Osteoblast (primary cell): Measurements from ENCODE around the gene PSMB7. TPM values are rescaled to one million over a fixed set of nuclear protein-coding genes. Genes with fewer than 3 reads are reported as not detected.

Experiments used
- DNase-seq: peaks from one replicate; pipeline ENCODE4 v3.0.0; 2011; ENCODE audit warnings: low spot score, mixed read lengths; ENCODE audit not compliant: insufficient read length; ENCODE audit errors: missing footprints
- H2AFZ ChIP-seq: 2 replicates; pipeline ENCODE4 v1.6.0; 2011; ENCODE audit warnings: mild to moderate bottlenecking, low read length
- H3K27ac ChIP-seq: 2 replicates; pipeline ENCODE4 v1.5.1; 2011; ENCODE audit warnings: mild to moderate bottlenecking, low read depth, low read length, moderate library complexity
- H3K27me3 ChIP-seq: 2 replicates; pipeline ENCODE4 v1.6.0; 2012; ENCODE audit warnings: mild to moderate bottlenecking, control low read depth, inconsistent platforms, low read length, moderate library complexity; ENCODE audit not compliant: insufficient read depth
- H3K36me3 ChIP-seq: 2 replicates; pipeline ENCODE4 v1.5.1; 2011; ENCODE audit warnings: mild to moderate bottlenecking, low read length, control low read depth, moderate library complexity; ENCODE audit not compliant: insufficient read depth
- H3K4me1 ChIP-seq: 2 replicates; pipeline ENCODE4 v1.5.1; 2011; ENCODE audit warnings: mild to moderate bottlenecking, low read length, control low read depth, moderate library complexity; ENCODE audit not compliant: insufficient read depth
- H3K4me2 ChIP-seq: 2 replicates; pipeline ENCODE4 v1.6.0; 2011; ENCODE audit warnings: mild to moderate bottlenecking, low read length; ENCODE audit not compliant: insufficient read depth
- H3K4me3 ChIP-seq: fragments of 200-600 bp; sonication (generic); 3 replicates; pipeline ENCODE4 v1.5.1; 2012; ENCODE audit warnings: mild to moderate bottlenecking, low read length, inconsistent platforms; ENCODE audit not compliant: insufficient read depth
- H3K79me2 ChIP-seq: 2 replicates; pipeline ENCODE4 v1.6.0; 2012; ENCODE audit warnings: mild to moderate bottlenecking, low read length, control low read depth, inconsistent platforms; ENCODE audit not compliant: insufficient read depth
- H3K9me3 ChIP-seq: 2 replicates; pipeline ENCODE4 v1.5.1; 2011; ENCODE audit warnings: low read depth, low read length, control low read depth
- H4K20me1 ChIP-seq: 2 replicates; pipeline ENCODE4 v1.6.0; 2012; ENCODE audit warnings: mild to moderate bottlenecking, low read length, control low read depth; ENCODE audit not compliant: insufficient read depth
- CTCF ChIP-seq: IDR thresholded peaks from 2 replicates; pipeline ENCODE4 v1.5.1; 2011; ENCODE audit warnings: mild to moderate bottlenecking, low read depth, low read length, moderate library complexity; ENCODE audit errors: extremely low read depth
- total RNA-seq: library from RNA; depleted of rRNA; stranded (reverse); fragments of >200 nt; gene quantifications from 2 replicates; pipeline ENCODE4 v1.2.3, GENCODE V29; 2012

The PSMB7 gene
- total RNA-seq, 1 donor: 136 TPM

GRCh38 chr9:124331580-124331979 is 83.7 kb downstream of the PSMB7 start:
- no peak for DNase-seq
- Histone ChIP-seq H3K9me3 (no peaks in the 10 kb centered on the region), H3K27ac (no peak overlapping the region), H2AFZ (no peak overlapping the region), H3K4me3 (no peak overlapping the region), H4K20me1 (peaks cover 60% of the 10 kb centered on the region), H3K36me3 (peaks cover 93% of the 10 kb centered on the region), H3K79me2 (peaks cover 39% of the 10 kb centered on the region), H3K4me2 (no peak overlapping the region), H3K4me1 (no peaks in the 10 kb centered on the region), H3K27me3 (no peaks in the 10 kb centered on the region)
- TF ChIP-seq CTCF: no peak

GRCh38 chr9:124330011-124330697 is 85.1 kb downstream of the PSMB7 start:
- peaks cover 92% of the 10 kb centered on the region for H3K36me3 ChIP-seq
- no peak overlapping the region for H3K4me2 ChIP-seq

GRCh38 chr9:124329206-124329792 is 85.9 kb downstream of the PSMB7 start:
- H3K36me3 ChIP-seq: peaks cover 90% of the 10 kb centered on the region
- DNase-seq: no peak
- no peak overlapping the region for H3K4me3 ChIP-seq
- H2AFZ ChIP-seq: no peak overlapping the region
- no peak for TF ChIP-seq CTCF
- H3K27me3 ChIP-seq: no peaks in the 10 kb centered on the region
- H4K20me1 ChIP-seq: peaks cover 58% of the 10 kb centered on the region
- H3K9me3 ChIP-seq: no peaks in the 10 kb centered on the region
- H3K4me1 ChIP-seq: no peaks in the 10 kb centered on the region
- H3K4me2 ChIP-seq: no peak overlapping the region
- peaks cover 43% of the 10 kb centered on the region for H3K79me2 ChIP-seq
- no peak overlapping the region for H3K27ac ChIP-seq

More at GRCh38 chr9:124330011-124330697, 85.1 kb downstream of the PSMB7 start:
- H2AFZ ChIP-seq: no peak overlapping the region
- H3K9me3 ChIP-seq: no peaks in the 10 kb centered on the region
- H3K4me1 ChIP-seq: no peaks in the 10 kb centered on the region
- peaks cover 43% of the 10 kb centered on the region for H3K79me2 ChIP-seq
- no peaks in the 10 kb centered on the region for H3K27me3 ChIP-seq
- DNase-seq: no peak
- peaks cover 64% of the 10 kb centered on the region for H4K20me1 ChIP-seq
- no peak overlapping the region for H3K4me3 ChIP-seq
- TF ChIP-seq CTCF: no peak
- no peak overlapping the region for H3K27ac ChIP-seq

- no peak overlapping the region for H3K27ac ChIP-seq
- DNase-seq: no peak
- no peak overlapping the region for H3K4me2 ChIP-seq
- H4K20me1 ChIP-seq: peaks cover 62% of the 10 kb centered on the region
- no peaks in the 10 kb centered on the region for H3K4me1 ChIP-seq
- TF ChIP-seq CTCF: no peak
- H3K4me3 ChIP-seq: no peak overlapping the region
- peaks cover 95% of the 10 kb centered on the region for H3K36me3 ChIP-seq
- H3K79me2 ChIP-seq: peaks cover 46% of the 10 kb centered on the region
- H3K27me3 ChIP-seq: no peaks in the 10 kb centered on the region
- no peak overlapping the region for H2AFZ ChIP-seq
- no peaks in the 10 kb centered on the region for H3K9me3 ChIP-seq
Observed at GRCh38 chr9:124328285-124328684, 87.0 kb downstream of the PSMB7 start.
